NB4 (cell line): ENCODE results near the gene P2RX7.

ENCODE experiments used
- CTCF ChIP-seq: IDR thresholded peaks from one replicate; pipeline ENCODE4 v1.5.1; 2012; ENCODE audit warnings: low read depth, low read length
- POLR2A ChIP-seq: IDR thresholded peaks from 2 replicates; pipeline ENCODE4 v1.6.1; 2011; ENCODE audit warnings: mild to moderate bottlenecking; ENCODE audit not compliant: insufficient read length; ENCODE audit errors: extremely low read depth

- TF ChIP-seq CTCF (no peak), POLR2A (no peak)
These were observed 44.5 kb upstream of the P2RX7 start for GRCh38 chr12:121088195-121088585.
